Endothelial cell of umbilical vein (primary cell): ENCODE results near the gene PIP5K1C. TPM values are rescaled to one million over a fixed set of nuclear protein-coding genes. Genes with fewer than 3 reads are reported as not detected.

Source experiments
- BruUV-seq: library from RNA; stranded (reverse); fragments of 400-500 nt; replicated peaks from 2 replicates; lab custom pipeline; 2021; lab: Mats Ljungman, UMichigan
- CTCF ChIA-PET: fragments of 300-600, 350-600 bp; sonication (Branson Sonifier 250); formaldehyde crosslinking; loops from one replicate; lab custom pipeline; 2021; ENCODE audit warnings: antibody characterized with exemption, inconsistent platforms; lab: Charles Lee
- POLR2A ChIA-PET: fragments of 300-600, 350-600 bp; sonication (Branson Sonifier 250); formaldehyde crosslinking; loops from one replicate; lab custom pipeline; 2021; ENCODE audit warnings: antibody characterized with exemption, inconsistent platforms; lab: Charles Lee
- DNase-seq: peaks from one replicate; pipeline ENCODE4 v3.0.0-alpha.2; 2011; ENCODE audit warnings: low read depth, low spot score
- FAIRE-seq: peaks from 2 replicates; lab custom pipeline; 2011; peaks lifted over from hg19 to GRCh38; lab: Jason Lieb, UNC
- H2AFZ ChIP-seq: 2 replicates; pipeline ENCODE4 v1.6.0; 2012; ENCODE audit warnings: low read depth, low read length, control low read depth, inconsistent platforms
- H3K27ac ChIP-seq: 2 replicates; pipeline ENCODE4 v1.5.1; 2011; ENCODE audit warnings: low read depth, mild to moderate bottlenecking, control low read depth, low read length, moderate library complexity; ENCODE audit not compliant: insufficient read depth
- H3K27me3 ChIP-seq, 2 experiments: 2 replicates each; pipeline versions ENCODE4 v1.6.0 to v1.6.1; 2011; ENCODE audit warnings: low read length in 2 of 2, mixed read lengths in 1 of 2; ENCODE audit not compliant: control insufficient read depth in 2 of 2, insufficient read depth in 2 of 2
- H3K36me3 ChIP-seq, 2 experiments: 2 replicates in 1 of 2; 3 replicates in 1 of 2; pipeline ENCODE4 v1.5.1; 2011; ENCODE audit warnings: low read length in 2 of 2, mild to moderate bottlenecking in 1 of 2, moderate library complexity in 1 of 2; ENCODE audit not compliant: control insufficient read depth in 2 of 2, insufficient read depth in 2 of 2; ENCODE audit errors: extremely low read depth in 1 of 2
- H3K4me1 ChIP-seq: 3 replicates; pipeline ENCODE4 v1.5.1; 2011; ENCODE audit warnings: mild to moderate bottlenecking, low read length; ENCODE audit not compliant: control insufficient read depth, insufficient read depth; ENCODE audit errors: extremely low read depth
- H3K4me2 ChIP-seq: 2 replicates; pipeline ENCODE4 v1.6.1; 2011; ENCODE audit warnings: low read length, control low read depth, mixed read lengths; ENCODE audit not compliant: insufficient read depth
- H3K4me3 ChIP-seq, 3 experiments: fragments of 200-600 bp in 1 of 3; sonication (generic), shearing (Covaris generic) in 1 of 3; replicated peaks in 1 of 3; 2 replicates each; pipeline ENCODE4 v1.5.1; 2011 to 2016; ENCODE audit warnings: control low read depth in 3 of 3, low read length in 3 of 3, mild to moderate bottlenecking in 2 of 3, inconsistent platforms in 1 of 3, low read depth in 1 of 3, moderate library complexity in 1 of 3; ENCODE audit not compliant: insufficient read depth in 1 of 3
- H3K79me2 ChIP-seq: 2 replicates; pipeline ENCODE4 v1.6.0; 2012; ENCODE audit warnings: low read length, inconsistent platforms; ENCODE audit not compliant: control insufficient read depth, insufficient read depth
- H3K9ac ChIP-seq: replicated peaks from 2 replicates; pipeline ENCODE3; 2011; ENCODE audit warnings: low read length, control low read depth; ENCODE audit not compliant: insufficient read depth; ENCODE audit errors: extremely low read depth
- H3K9me1 ChIP-seq: replicated peaks from 3 replicates; pipeline ENCODE4 v1.6.0; 2011; ENCODE audit warnings: mild to moderate bottlenecking, low read length; ENCODE audit not compliant: control insufficient read depth, insufficient read depth; ENCODE audit errors: extremely low read depth
- H3K9me3 ChIP-seq: replicated peaks from 2 replicates; pipeline ENCODE4 v1.5.1; 2012; ENCODE audit warnings: low read length, inconsistent platforms; ENCODE audit not compliant: control insufficient read depth, insufficient read depth
- H4K20me1 ChIP-seq: replicated peaks from 2 replicates; pipeline ENCODE3; 2011; ENCODE audit warnings: mild to moderate bottlenecking, low read length; ENCODE audit not compliant: control insufficient read depth, insufficient read depth; ENCODE audit errors: extremely low read depth
- CTCF ChIP-seq, 2 donors: IDR thresholded peaks; 1 replicate in 1 of 2; 2 replicates in 1 of 2; pipeline ENCODE4 v1.5.1; 2011; ENCODE audit warnings: low read length in 2 of 2, mild to moderate bottlenecking in 2 of 2, moderate library complexity in 2 of 2, control low read depth in 1 of 2, inconsistent platforms in 1 of 2, low read depth in 1 of 2; ENCODE audit not compliant: insufficient read depth in 1 of 2; ENCODE audit errors: extremely low read depth in 1 of 2
- EZH2 ChIP-seq: IDR thresholded peaks from 2 replicates; pipeline ENCODE4 v1.6.1; 2012; ENCODE audit warnings: borderline replicate concordance, low read depth, mild to moderate bottlenecking, moderate library complexity, low read length, inconsistent platforms; ENCODE audit not compliant: severe bottlenecking
- FOS ChIP-seq: IDR thresholded peaks from 2 replicates; pipeline ENCODE4 v1.6.1; 2011; ENCODE audit warnings: mild to moderate bottlenecking, low read length, moderate library complexity, borderline replicate concordance; ENCODE audit not compliant: insufficient read depth
- MAX ChIP-seq: IDR thresholded peaks from 2 replicates; pipeline ENCODE4 v1.6.1; 2011; ENCODE audit not compliant: insufficient read depth, insufficient read length
- POLR2AphosphoS5 ChIP-seq: IDR thresholded peaks from 2 replicates; pipeline ENCODE4 v1.6.1; 2012; ENCODE audit warnings: low read depth, mild to moderate bottlenecking, control low read depth, low read length, moderate library complexity; ENCODE audit not compliant: insufficient read depth
- dilution Hi-C: fragments of 300-500 bp; cut with MboI; formaldehyde crosslinking; loops from one replicate; pipeline ENCODE4 v1.15.0; 2019; ENCODE audit warnings: low sequenced_read_pairs; ENCODE audit not compliant: extremely low pct_ligation_motif_present
- intact Hi-C: fragments of 100-400 bp; cut with micrococcal nuclease; formaldehyde crosslinking; loops from one replicate; pipeline ENCODE4 v1.10.0; 2022
- polyA plus RNA-seq, 4 experiments: library from polyadenylated mRNA; depleted of rRNA in 3 of 4; stranded (reverse) in 3 of 4; unstranded in 1 of 4; fragments of >200 nt; gene quantifications; 2 replicates each; pipeline versions ENCODE4 v1.2.1 to v1.2.3, GENCODE V29; 2011 to 2012; ENCODE audit warnings: missing spikeins in 1 of 4
- total RNA-seq: library from RNA; stranded (reverse); gene quantifications from 2 replicates; pipeline ENCODE4 v1.2.3, GENCODE V29; 2021

PIP5K1C gene
- total and polyA plus RNA-seq, 2 donors (not counting 3 experiments of a cell fraction or from before 2014, with no cell fraction given) = 31.6 to 79.5 TPM

DNA sequence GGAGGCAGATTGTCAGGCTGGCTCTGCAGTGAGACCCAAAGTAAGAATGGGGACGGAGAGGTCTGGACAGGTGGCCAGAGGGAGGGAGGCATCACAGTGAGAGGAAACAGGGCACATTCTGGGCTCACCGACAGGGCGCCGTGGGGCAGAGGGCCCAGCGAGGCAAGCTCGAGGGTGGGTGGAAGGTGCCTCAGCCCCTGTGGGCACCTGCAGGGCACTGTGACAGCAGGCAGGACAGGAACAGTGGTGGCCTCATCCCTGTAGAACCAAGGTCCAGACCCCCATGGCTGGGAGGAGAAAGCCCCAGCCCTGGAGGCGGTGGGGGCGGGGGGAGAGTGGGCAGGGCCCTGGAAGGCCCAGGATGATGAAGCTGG lies 27.7 kb downstream of the PIP5K1C start:
- ChIA-PET POLR2A (interaction anchor here (2.0 kb wide), 1 partner anchor 11 kb away, joined by 8 read pairs; no protein-coding TSS in a partner anchor), CTCF (interaction anchor here (0.7 to 7.6 kb wide), 6 partner anchors 10 to 27 kb away, joined by 3 to 66 read pairs (median 9); partner anchors contain the start of gene PIP5K1C)
- no peak overlapping the region for H3K9ac ChIP-seq
- peaks cover 13% of the 10 kb centered on the region for H3K79me2 ChIP-seq
- H3K27ac ChIP-seq = peak overlapping the region; percentile 98
- dilution Hi-C loops = no loop called here
- no TSS peak for BruUV-seq
- H3K9me1 ChIP-seq = no peaks in the 10 kb centered on the region
- intact Hi-C loops = loop anchor here (5.0 kb wide), 1 partner anchor 100 kb away; the partner anchor contains the start of gene HMG20B
- FAIRE-seq (no peak), DNase-seq (no peak)
- no peak overlapping the region for H3K4me2 ChIP-seq
- no peak overlapping the region for H2AFZ ChIP-seq
- H3K4me1 ChIP-seq = peaks cover 28% of the 10 kb centered on the region
- H4K20me1 ChIP-seq = no peaks in the 10 kb centered on the region
- H3K27me3 ChIP-seq = no peaks in the 10 kb centered on the region
- H3K36me3 ChIP-seq = no peaks in the 10 kb centered on the region
- TF ChIP-seq FOS (no peak), EZH2 (no peak), POLR2AphosphoS5 (no peak), CTCF (IDR thresholded peaks at IDR 0.05; ENCODE audit: extremely low read depth in 1 of 2, insufficient read depth in 1 of 2, low read depth in 1 of 2, low read length in 2 of 2) (no peak), MAX (no peak)
- H3K4me3 ChIP-seq = no peak overlapping the region
- H3K9me3 ChIP-seq = no peaks in the 10 kb centered on the region
